Endothelial cell of umbilical vein (primary cell): ENCODE measurements around the gene AUTS2. TPM values are rescaled to one million over a fixed set of nuclear protein-coding genes. Genes with fewer than 3 reads are reported as not detected.

Experiments used
- BruUV-seq: library from RNA; stranded (reverse); fragments of 400-500 nt; replicated peaks from 2 replicates; lab custom pipeline; 2021; lab: Mats Ljungman, UMichigan
- CTCF ChIA-PET: fragments of 300-600, 350-600 bp; sonication (Branson Sonifier 250); formaldehyde crosslinking; loops from one replicate; lab custom pipeline; 2021; ENCODE audit warnings: antibody characterized with exemption, inconsistent platforms; lab: Charles Lee
- POLR2A ChIA-PET: fragments of 300-600, 350-600 bp; sonication (Branson Sonifier 250); formaldehyde crosslinking; loops from one replicate; lab custom pipeline; 2021; ENCODE audit warnings: antibody characterized with exemption, inconsistent platforms; lab: Charles Lee
- DNase-seq: peaks from one replicate; pipeline ENCODE4 v3.0.0-alpha.2; 2011; ENCODE audit warnings: low read depth, low spot score
- FAIRE-seq: peaks from 2 replicates; lab custom pipeline; 2011; peaks lifted over from hg19 to GRCh38; lab: Jason Lieb, UNC
- H2AFZ ChIP-seq: 2 replicates; pipeline ENCODE4 v1.6.0; 2012; ENCODE audit warnings: low read depth, low read length, control low read depth, inconsistent platforms
- H3K27ac ChIP-seq: 2 replicates; pipeline ENCODE4 v1.5.1; 2011; ENCODE audit warnings: low read depth, mild to moderate bottlenecking, control low read depth, low read length, moderate library complexity; ENCODE audit not compliant: insufficient read depth
- H3K27me3 ChIP-seq, 2 experiments: 2 replicates each; pipeline versions ENCODE4 v1.6.0 to v1.6.1; 2011; ENCODE audit warnings: low read length in 2 of 2, mixed read lengths in 1 of 2; ENCODE audit not compliant: control insufficient read depth in 2 of 2, insufficient read depth in 2 of 2
- H3K36me3 ChIP-seq, 2 experiments: 2 replicates in 1 of 2; 3 replicates in 1 of 2; pipeline ENCODE4 v1.5.1; 2011; ENCODE audit warnings: low read length in 2 of 2, mild to moderate bottlenecking in 1 of 2, moderate library complexity in 1 of 2; ENCODE audit not compliant: control insufficient read depth in 2 of 2, insufficient read depth in 2 of 2; ENCODE audit errors: extremely low read depth in 1 of 2
- H3K4me1 ChIP-seq: 3 replicates; pipeline ENCODE4 v1.5.1; 2011; ENCODE audit warnings: mild to moderate bottlenecking, low read length; ENCODE audit not compliant: control insufficient read depth, insufficient read depth; ENCODE audit errors: extremely low read depth
- H3K4me2 ChIP-seq: 2 replicates; pipeline ENCODE4 v1.6.1; 2011; ENCODE audit warnings: low read length, control low read depth, mixed read lengths; ENCODE audit not compliant: insufficient read depth
- H3K4me3 ChIP-seq, 3 experiments: fragments of 200-600 bp in 1 of 3; sonication (generic), shearing (Covaris generic) in 1 of 3; replicated peaks in 1 of 3; 2 replicates each; pipeline ENCODE4 v1.5.1; 2011 to 2016; ENCODE audit warnings: control low read depth in 3 of 3, low read length in 3 of 3, mild to moderate bottlenecking in 2 of 3, inconsistent platforms in 1 of 3, low read depth in 1 of 3, moderate library complexity in 1 of 3; ENCODE audit not compliant: insufficient read depth in 1 of 3
- H3K79me2 ChIP-seq: 2 replicates; pipeline ENCODE4 v1.6.0; 2012; ENCODE audit warnings: low read length, inconsistent platforms; ENCODE audit not compliant: control insufficient read depth, insufficient read depth
- H3K9ac ChIP-seq: replicated peaks from 2 replicates; pipeline ENCODE3; 2011; ENCODE audit warnings: low read length, control low read depth; ENCODE audit not compliant: insufficient read depth; ENCODE audit errors: extremely low read depth
- H3K9me1 ChIP-seq: replicated peaks from 3 replicates; pipeline ENCODE4 v1.6.0; 2011; ENCODE audit warnings: mild to moderate bottlenecking, low read length; ENCODE audit not compliant: control insufficient read depth, insufficient read depth; ENCODE audit errors: extremely low read depth
- H3K9me3 ChIP-seq: replicated peaks from 2 replicates; pipeline ENCODE4 v1.5.1; 2012; ENCODE audit warnings: low read length, inconsistent platforms; ENCODE audit not compliant: control insufficient read depth, insufficient read depth
- H4K20me1 ChIP-seq: replicated peaks from 2 replicates; pipeline ENCODE3; 2011; ENCODE audit warnings: mild to moderate bottlenecking, low read length; ENCODE audit not compliant: control insufficient read depth, insufficient read depth; ENCODE audit errors: extremely low read depth
- EZH2 ChIP-seq: IDR thresholded peaks from 2 replicates; pipeline ENCODE4 v1.6.1; 2012; ENCODE audit warnings: borderline replicate concordance, low read depth, mild to moderate bottlenecking, moderate library complexity, low read length, inconsistent platforms; ENCODE audit not compliant: severe bottlenecking
- FOS ChIP-seq: IDR thresholded peaks from 2 replicates; pipeline ENCODE4 v1.6.1; 2011; ENCODE audit warnings: mild to moderate bottlenecking, low read length, moderate library complexity, borderline replicate concordance; ENCODE audit not compliant: insufficient read depth
- GATA2 ChIP-seq: IDR thresholded peaks from 2 replicates; pipeline ENCODE4 v1.7.0; 2011; ENCODE audit warnings: low read depth, mild to moderate bottlenecking, moderate library complexity, mixed read lengths, low read length; ENCODE audit not compliant: insufficient read length, insufficient read depth
- JUN ChIP-seq: IDR thresholded peaks from 2 replicates; pipeline ENCODE4 v1.6.1; 2011; ENCODE audit warnings: borderline replicate concordance, low read depth; ENCODE audit not compliant: insufficient read length, insufficient read depth
- MYC ChIP-seq: IDR thresholded peaks from one replicate; pipeline ENCODE4 v1.6.1; 2011; ENCODE audit warnings: mild to moderate bottlenecking, low read depth, low read length
- POLR2A ChIP-seq: IDR thresholded peaks from 2 replicates; pipeline ENCODE4 v1.6.1; 2012; ENCODE audit warnings: low read depth, mild to moderate bottlenecking, control low read depth, low read length
- POLR2AphosphoS5 ChIP-seq: IDR thresholded peaks from 2 replicates; pipeline ENCODE4 v1.6.1; 2012; ENCODE audit warnings: low read depth, mild to moderate bottlenecking, control low read depth, low read length, moderate library complexity; ENCODE audit not compliant: insufficient read depth
- dilution Hi-C: fragments of 300-500 bp; cut with MboI; formaldehyde crosslinking; loops from one replicate; pipeline ENCODE4 v1.15.0; 2019; ENCODE audit warnings: low sequenced_read_pairs; ENCODE audit not compliant: extremely low pct_ligation_motif_present
- intact Hi-C: fragments of 100-400 bp; cut with micrococcal nuclease; formaldehyde crosslinking; loops from one replicate; pipeline ENCODE4 v1.10.0; 2022
- polyA plus RNA-seq, 4 experiments: library from polyadenylated mRNA; depleted of rRNA in 3 of 4; stranded (reverse) in 3 of 4; unstranded in 1 of 4; fragments of >200 nt; gene quantifications; 2 replicates each; pipeline versions ENCODE4 v1.2.1 to v1.2.3, GENCODE V29; 2011 to 2012; ENCODE audit warnings: missing spikeins in 1 of 4
- total RNA-seq: library from RNA; stranded (reverse); gene quantifications from 2 replicates; pipeline ENCODE4 v1.2.3, GENCODE V29; 2021
- TF ChIP-seq, protein P1 (sequence below), 2 donors: IDR thresholded peaks; 1 replicate in 1 of 2; 2 replicates in 1 of 2; pipeline ENCODE4 v1.5.1; 2011; ENCODE audit warnings: low read length in 2 of 2, mild to moderate bottlenecking in 2 of 2, moderate library complexity in 2 of 2, control low read depth in 1 of 2, inconsistent platforms in 1 of 2, low read depth in 1 of 2; ENCODE audit not compliant: insufficient read depth in 1 of 2; ENCODE audit errors: extremely low read depth in 1 of 2
- TF ChIP-seq, protein P2 (sequence below): IDR thresholded peaks from 2 replicates; pipeline ENCODE4 v1.6.1; 2011; ENCODE audit not compliant: insufficient read depth, insufficient read length

The AUTS2 gene
- total and polyA plus RNA-seq, 2 donors (not counting 3 experiments of a cell fraction or from before 2014, with no cell fraction given), result 0.59 to 8.0 TPM

DNA sequence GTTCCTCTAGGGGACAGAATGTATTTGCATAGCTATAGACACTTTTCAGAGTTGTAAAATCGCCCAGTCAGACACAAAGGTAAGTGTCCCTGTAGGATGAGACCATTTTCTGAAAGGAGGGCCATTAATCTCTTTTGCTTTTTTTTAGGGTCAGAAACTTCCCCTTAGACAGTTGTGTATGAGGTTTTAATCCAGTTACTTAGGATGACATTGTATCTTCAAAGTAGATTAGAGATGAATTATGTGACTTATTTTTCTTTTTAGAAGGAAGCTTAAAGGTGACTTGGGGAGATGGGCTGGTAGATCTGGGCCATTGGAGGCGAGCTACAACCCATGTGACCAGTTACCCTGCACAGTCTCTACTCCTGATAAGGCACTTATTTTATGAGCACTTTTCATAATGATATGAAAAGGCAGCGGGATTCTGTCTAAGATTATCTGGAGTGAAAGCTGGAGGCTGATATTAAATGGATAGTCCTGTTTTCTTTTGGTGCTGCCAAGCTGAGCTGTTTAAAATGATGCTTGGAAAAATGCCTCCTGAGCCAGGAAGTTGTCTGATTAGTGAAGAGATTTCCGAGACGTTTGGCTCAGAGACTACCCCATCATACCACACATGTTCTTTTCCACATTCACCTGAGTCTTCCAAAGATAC is 264.3 kb downstream of the AUTS2 start:
- no peaks in the 10 kb centered on the region for H3K9me3 ChIP-seq
- H3K27me3 ChIP-seq, result no peaks in the 10 kb centered on the region
- CTCF ChIA-PET, result no interaction called here
- no peaks in the 10 kb centered on the region for H3K4me1 ChIP-seq
- no TSS peak for BruUV-seq
- H3K4me3 ChIP-seq, result no peak overlapping the region
- no peak overlapping the region for H2AFZ ChIP-seq
- H3K4me2 ChIP-seq, result no peak overlapping the region
- no peaks in the 10 kb centered on the region for H3K9me1 ChIP-seq
- dilution Hi-C loops, result no loop called here
- intact Hi-C loops, result no loop called here
- H3K27ac ChIP-seq, result no peak overlapping the region
- H3K79me2 ChIP-seq, result no peaks in the 10 kb centered on the region
- no peaks in the 10 kb centered on the region for H3K36me3 ChIP-seq
- DNase-seq (no peak), FAIRE-seq (no peak)
- H3K9ac ChIP-seq, result no peak overlapping the region
- TF ChIP-seq GATA2 (no peak), POLR2AphosphoS5 (no peak), MYC (no peak), FOS (no peak), EZH2 (no peak), POLR2A (no peak), JUN (no peak)
- TF ChIP-seq, protein P1, sequence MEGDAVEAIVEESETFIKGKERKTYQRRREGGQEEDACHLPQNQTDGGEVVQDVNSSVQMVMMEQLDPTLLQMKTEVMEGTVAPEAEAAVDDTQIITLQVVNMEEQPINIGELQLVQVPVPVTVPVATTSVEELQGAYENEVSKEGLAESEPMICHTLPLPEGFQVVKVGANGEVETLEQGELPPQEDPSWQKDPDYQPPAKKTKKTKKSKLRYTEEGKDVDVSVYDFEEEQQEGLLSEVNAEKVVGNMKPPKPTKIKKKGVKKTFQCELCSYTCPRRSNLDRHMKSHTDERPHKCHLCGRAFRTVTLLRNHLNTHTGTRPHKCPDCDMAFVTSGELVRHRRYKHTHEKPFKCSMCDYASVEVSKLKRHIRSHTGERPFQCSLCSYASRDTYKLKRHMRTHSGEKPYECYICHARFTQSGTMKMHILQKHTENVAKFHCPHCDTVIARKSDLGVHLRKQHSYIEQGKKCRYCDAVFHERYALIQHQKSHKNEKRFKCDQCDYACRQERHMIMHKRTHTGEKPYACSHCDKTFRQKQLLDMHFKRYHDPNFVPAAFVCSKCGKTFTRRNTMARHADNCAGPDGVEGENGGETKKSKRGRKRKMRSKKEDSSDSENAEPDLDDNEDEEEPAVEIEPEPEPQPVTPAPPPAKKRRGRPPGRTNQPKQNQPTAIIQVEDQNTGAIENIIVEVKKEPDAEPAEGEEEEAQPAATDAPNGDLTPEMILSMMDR (IDR thresholded peaks at IDR 0.05; ENCODE audit: extremely low read depth in 1 of 2, insufficient read depth in 1 of 2, low read depth in 1 of 2, low read length in 2 of 2), result no peak
- TF ChIP-seq, protein P2, sequence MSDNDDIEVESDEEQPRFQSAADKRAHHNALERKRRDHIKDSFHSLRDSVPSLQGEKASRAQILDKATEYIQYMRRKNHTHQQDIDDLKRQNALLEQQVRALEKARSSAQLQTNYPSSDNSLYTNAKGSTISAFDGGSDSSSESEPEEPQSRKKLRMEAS, result no peak
- POLR2A ChIA-PET, result no interaction called here
- H4K20me1 ChIP-seq, result no peaks in the 10 kb centered on the region
